Renal cortex interstitium (tissue), 11 donors: ENCODE measurements around the gene BCAP31. TPM values are rescaled to one million over a fixed set of nuclear protein-coding genes. Genes with fewer than 3 reads are reported as not detected.
"Not testable (repeated sequence)": the region's sequence is repeated elsewhere in the genome, so short reads cannot be mapped to it uniquely, and the experiment has no call there.

Source experiments
- DNase-seq, 11 donors: peaks; one replicate each; pipeline ENCODE4 v3.0.0-alpha.2; 2013; ENCODE audit warnings: low read depth in 9 of 11, low spot score in 4 of 11; ENCODE audit errors: extremely low read depth in 1 of 11
- polyA plus RNA-seq, 3 donors: library from polyadenylated mRNA; unstranded; fragments of 120-200 nt; gene quantifications; one replicate each; pipeline ENCODE4 v1.2.1, GENCODE V29; 2013; ENCODE audit not compliant: insufficient read length in 3 of 3

BCAP31 gene
- polyA plus RNA-seq, 3 donors: 182 to 189 (median 189) TPM

DNA sequence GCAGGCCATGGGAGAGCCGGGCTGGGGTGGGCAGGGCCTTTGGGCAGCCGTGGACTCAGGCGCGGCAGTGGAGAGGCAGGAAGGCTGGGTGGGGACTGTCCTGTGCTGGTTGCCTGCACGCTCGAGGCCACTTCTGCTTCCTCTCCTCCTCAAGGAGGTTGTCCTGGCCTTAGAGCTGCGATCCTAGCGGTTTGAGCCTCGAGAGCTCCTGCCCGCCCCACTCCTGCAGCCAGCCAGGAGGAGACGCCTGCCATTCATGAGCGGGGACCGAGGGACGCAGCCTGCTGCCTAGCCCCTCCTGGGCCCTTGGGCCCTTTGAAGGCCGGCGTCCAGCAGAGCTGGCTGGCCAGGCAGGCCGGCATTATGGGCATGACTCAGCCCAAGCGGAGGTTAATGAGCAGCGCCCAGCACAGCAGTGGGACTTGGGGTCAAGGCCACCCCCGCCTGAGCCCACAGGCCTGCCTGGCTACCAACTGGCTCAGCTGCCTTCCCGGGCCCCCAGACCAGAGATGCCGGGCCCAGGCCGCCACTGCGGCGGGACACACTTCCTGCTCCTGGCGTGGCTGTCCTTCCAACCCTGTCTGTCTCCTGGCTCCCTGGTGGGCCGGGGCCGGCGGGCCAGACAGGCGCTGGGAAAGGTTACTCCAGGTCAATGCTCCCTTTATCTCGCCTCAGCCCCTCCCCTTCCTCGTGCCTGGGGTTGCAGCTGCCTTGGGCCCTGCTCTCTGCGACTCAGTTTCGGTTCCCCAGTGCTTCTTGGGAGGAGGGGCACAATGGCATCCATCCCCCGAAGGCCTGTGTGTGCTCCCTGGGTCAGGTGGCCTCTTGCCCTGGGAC lies 2.3 kb upstream of the BCAP31 start:
- no peak for DNase-seq

DNA sequence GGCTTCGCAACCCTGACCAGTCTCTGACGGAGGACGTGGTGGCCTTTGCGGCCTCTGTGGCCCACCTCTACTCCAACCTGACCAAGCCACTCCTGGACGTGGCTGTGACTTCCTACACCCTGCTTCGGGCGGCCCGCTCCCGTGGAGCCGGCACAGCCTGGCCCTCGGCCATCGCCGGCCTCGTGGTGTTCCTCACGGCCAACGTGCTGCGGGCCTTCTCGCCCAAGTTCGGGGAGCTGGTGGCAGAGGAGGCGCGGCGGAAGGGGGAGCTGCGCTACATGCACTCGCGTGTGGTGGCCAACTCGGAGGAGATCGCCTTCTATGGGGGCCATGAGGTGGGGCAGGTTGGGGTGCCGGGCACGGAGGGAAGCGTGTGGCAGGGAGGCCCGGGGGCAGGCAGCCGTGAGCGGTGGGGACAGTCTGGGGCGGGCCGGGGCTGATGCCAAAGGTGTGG lies 1.7 kb upstream of the BCAP31 start:
- no peak for DNase-seq

DNA sequence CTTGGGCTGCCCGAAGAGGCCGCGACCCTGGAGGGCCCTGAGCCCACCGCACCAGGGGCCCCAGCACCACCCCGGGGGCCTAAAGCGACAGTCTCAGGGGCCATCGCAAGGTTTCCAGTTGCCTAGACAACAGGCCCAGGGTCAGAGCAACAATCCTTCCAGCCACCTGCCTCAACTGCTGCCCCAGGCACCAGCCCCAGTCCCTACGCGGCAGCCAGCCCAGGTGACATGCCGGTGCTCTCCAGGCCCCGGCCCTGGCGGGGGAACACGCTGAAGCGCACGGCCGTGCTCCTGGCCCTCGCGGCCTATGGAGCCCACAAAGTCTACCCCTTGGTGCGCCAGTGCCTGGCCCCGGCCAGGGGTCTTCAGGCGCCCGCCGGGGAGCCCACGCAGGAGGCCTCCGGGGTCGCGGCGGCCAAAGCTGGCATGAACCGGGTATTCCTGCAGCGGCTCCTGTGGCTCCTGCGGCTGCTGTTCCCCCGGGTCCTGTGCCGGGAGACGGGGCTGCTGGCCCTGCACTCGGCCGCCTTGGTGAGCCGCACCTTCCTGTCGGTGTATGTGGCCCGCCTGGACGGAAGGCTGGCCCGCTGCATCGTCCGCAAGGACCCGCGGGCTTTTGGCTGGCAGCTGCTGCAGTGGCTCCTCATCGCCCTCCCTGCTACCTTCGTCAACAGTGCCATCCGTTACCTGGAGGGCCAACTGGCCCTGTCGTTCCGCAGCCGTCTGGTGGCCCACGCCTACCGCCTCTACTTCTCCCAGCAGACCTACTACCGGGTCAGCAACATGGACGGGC lies 1.0 kb upstream of the BCAP31 start:
- DNase-seq: no peak

DNA sequence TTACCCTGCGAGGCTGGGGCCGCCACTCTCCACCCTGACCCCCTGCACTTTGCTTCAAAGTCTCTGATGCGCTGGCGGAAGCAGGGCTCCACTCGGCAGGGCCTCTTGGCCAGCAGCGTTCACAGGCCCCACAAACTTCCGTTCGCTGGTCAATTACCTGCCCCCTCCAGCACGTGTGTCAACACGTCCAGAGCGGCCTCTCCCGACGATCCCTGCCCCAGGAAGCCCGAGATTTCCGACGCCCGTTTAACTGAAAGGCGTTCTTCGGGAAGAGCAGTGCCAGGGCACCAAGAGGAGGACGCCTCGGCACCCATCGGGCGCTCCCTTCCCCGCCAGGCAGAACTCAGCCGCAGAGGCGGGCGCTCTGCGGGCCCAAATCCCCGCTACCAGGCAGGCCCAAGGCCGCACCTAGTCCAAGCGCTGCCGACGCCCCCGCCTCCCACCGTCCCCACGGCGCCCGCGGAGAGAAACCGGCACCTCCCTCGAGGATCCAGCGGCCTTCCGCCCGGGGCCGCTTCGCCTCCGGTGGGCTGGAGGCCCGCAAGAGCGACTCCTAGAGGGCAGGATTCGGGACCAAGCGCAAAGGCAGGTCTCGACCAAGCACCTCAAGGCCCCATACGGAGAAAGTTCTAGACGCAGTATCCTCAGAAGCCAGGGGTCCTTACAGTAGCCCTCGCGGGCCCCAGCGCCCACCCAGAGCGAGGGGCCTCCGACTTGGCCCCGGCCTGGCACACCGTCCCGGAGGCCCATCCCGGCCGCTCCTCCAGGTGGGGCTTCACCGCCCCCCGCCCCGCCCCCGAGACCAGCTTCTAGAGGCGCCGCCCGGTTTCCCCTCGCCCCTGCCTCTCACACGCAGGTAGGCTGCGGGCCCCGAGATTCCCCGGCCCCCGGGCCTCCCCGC lies 586 bp downstream of the BCAP31 start:
- peak in 1 of 11 donors; percentile 23 for DNase-seq

DNA sequence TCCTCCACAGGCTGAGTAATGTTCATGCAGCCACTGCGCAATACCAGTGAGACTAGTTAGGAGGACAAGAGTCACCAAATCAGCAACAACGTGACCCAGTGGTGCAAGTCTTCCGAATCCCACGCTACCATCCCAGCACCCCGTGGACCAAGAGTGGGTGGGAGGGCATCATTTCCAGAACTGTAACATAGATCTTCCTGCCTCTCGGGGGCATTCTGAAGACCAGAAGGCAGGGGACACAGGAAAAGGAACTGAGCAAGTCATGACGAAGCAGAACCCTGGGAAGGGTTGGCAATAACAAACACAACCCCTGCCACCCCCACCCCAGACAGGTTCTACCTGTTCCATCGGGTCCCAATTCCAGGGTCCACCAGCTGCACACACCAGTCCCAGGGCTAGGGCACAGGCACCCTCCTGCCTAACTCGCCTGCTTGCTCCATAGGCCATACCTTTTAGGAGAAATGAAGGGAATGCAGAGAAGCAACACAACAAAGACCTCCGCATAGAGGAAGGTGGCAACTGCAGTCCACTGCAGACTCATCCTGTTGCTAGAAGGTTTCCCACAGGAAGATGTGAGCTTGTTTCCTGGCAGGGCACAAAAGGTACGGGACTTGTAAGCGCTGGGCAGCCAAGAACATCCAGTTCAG lies 1.4 kb downstream of the BCAP31 start:
- DNase-seq: no peak

DNA sequence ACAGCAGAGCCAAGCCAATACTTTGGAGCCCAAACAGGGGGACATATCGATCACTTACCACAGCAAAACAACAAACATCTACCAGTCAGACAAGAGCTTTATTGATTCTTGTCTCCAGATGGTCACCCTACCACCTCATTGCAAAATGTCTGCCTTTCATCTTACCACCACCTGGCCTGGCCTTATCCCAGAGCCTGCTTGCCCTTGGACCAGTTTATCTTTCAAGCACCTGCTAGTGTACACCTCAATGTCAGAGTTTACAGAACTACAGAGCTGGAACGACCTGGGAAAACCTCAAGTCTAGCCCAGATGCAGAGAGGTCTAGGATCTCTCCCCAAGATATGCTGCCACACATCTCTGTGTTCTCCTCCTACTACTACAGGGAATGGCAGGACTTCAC lies 4.5 kb downstream of the BCAP31 start:
- DNase-seq: no peak

DNA sequence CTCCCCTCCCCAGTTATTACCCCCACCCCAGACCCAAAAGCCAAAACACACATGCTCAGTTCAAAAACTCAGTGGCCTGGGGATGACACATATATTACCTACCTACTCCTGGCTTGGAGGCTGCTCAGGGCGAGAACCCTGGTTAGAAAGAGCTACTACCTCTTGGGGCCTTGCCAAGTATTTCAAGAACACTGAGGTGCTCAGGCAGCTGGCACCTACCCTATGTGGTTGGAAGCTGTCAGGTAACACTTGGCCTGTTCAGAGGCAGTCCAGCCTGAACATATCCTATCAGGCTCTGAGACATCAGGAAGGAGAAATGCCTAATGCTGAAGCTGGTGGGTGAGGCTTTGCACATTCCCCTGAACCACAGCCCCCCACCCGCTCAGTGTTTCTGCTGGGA lies 4.9 kb downstream of the BCAP31 start:
- DNase-seq: no peak

DNA sequence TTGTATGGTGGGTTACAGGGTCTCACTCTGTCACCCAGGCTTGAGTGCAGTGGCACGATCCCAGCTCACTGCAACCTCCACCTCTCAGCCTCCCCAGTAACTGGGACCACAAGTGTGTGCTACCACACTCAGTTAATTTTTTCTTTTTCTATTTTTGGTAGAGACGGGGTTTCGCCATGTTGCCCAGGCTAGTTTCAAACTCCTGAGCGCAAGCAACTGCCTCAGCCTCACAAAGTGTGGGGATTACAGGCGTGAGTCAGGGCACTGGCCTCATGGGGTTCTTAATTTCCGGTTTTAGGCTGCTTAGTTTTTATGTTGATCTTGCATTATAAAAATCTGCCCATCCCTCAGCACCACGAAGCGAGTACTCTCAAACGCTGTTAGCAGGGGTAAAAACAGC lies 6.7 kb downstream of the BCAP31 start:
- no peak for DNase-seq

DNA sequence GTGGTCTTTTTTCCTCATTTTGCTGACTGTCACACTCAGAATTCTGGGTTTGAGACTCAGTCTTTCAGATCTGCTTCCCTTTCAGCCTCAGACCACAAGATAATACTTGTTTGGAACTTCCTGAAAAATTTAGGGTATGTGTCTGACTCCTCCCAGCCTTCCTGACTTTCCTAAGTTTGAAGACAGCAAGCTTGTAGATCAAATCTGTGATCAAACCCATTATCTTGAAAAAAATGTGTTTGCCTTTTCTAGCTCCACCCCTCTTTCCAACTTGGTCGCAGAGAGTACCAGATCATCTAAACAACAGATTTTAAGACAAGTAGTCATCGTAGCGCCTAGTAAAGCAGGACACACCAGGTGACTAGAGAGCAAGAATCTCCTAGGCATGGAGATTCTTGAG lies 9.9 kb downstream of the BCAP31 start:
- DNase-seq: no peak

DNA sequence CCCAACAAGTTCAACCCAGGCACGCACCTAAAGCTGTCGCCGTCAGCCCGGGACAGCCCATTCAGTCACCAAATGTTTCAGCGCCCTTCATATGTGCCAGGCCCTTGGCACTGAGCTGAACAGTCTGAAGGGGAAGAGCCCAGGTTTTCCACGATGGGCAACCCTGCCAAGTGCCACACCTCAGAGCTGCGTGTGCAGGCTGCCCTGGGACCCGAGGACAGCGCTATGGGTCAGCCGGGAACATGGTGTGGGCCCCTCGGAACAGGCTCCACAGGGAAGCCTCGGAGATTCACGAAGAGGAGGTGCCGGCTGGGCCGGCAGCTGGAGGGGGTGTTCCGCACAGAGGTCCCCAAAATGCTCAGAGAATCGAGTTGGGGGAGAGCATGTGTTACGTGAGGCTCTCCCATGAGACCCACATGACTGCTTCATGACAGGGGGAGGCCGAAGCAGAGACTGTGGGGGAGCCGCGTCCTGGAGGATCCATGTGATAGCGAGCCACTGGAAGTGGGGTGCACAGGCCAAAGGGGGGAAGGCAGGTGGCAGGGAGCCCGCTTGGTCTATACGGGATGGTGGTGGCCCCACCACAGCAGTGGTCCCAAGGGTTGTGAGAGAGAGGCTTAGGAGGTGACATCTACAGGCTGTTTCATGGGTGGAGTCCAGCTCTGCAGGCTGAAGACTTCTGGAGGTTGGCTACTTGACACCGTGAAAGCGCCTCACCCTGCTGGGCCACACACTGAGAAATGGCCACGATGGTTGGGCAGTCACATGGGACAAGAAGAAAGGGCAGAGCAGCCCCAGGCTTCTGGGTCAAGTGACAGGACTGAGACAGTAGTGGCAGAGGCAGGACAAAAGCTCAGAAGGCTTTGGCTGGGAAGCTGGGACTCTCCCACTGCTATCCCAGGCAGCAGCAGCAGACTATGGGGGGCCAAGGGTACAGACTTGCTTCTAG lies 14.2 kb downstream of the BCAP31 start:
- no peak for DNase-seq

DNA sequence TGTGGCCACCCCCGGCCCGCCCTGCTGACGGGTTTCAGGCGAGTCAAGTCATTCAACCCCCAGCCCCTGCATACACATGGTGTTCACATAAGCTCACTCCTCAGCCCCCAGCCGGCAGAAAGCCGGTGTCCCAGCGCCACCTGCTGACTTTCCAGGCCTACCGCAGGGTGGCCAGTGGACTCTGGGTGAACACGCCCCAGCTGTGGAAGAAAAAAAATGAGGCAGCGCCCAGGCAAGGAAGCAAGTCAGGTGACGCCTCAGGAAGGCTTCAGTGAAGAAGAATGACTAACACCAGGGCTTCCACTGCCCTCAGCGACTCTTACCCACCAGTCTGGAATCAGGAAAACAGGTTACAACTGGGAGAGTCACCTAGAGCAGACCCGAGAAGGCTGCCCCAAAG lies 15.8 kb downstream of the BCAP31 start:
- DNase-seq: peak in 2 of 11 donors; percentile 58 to 68

DNA sequence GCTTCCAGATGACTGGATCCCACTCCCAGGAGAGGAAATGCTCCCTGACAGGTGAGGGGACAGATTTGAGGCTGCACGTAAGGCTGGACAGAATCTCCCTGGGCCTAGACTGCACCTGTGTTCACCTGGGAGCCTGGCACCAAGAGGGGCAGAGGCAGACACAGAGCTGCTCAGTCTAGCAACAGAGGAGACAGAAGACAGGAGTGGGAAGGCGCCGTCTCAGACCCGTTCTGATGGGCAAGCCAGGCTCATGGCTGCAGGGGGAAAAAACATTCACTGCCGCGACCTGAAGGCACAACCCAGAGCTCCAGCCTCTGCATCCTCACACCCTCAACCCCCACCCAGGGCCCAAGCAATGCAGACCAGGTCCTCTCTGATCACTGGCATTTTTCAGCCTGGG lies 16.8 kb downstream of the BCAP31 start:
- no peak for DNase-seq

DNA sequence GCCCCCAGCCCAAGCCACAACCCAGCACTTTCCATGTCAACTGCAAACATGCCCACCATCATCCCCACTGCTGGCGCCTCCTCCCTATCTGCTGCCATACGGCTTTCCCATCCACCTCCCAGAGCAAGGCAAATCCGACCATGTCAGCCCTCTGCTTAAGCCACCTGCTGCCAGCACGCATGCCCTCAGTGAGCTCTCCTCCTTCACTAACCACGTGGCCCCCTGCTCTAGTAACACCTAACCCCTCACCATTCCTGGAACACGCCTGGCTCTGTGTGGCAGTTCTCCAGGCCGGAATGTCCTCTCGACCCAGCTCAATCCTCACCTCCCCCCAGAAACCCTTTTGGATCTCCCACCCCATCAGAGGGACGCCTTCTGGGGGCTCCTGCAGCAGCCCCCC lies 17.4 kb downstream of the BCAP31 start:
- no peak for DNase-seq

DNA sequence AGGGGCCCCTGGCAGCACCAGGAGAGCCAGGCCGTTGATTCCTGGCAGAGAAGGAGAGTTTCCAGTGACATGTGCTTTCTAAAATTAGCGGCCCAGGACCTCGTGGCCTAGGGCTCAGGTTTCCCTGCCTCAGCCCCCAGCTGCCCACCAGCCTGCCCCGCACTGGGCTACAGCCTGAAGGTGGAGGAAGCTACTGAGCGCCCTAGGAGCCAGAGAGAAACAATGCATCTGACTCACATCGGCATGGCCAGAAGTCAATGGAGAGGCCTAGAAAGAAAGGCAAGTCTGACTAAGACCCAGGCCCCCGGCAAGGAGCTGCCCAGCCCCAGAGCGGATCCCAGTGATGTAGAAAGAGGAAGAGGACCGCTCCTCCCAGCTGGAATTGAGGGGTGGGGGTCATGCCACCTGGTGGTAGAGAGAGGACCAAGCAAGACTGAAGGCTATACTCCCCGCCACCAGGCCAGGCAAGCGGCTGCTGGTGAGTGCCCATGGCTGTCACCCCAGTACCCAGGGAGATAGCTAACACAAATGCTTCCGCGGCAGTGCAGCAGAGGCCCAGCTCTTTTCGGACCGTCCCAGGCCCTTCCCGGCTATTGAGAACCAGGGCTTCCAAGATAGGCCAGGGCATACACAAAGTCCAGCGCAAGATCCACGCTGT lies 18.7 kb downstream of the BCAP31 start:
- not testable (repeated sequence) for DNase-seq

DNA sequence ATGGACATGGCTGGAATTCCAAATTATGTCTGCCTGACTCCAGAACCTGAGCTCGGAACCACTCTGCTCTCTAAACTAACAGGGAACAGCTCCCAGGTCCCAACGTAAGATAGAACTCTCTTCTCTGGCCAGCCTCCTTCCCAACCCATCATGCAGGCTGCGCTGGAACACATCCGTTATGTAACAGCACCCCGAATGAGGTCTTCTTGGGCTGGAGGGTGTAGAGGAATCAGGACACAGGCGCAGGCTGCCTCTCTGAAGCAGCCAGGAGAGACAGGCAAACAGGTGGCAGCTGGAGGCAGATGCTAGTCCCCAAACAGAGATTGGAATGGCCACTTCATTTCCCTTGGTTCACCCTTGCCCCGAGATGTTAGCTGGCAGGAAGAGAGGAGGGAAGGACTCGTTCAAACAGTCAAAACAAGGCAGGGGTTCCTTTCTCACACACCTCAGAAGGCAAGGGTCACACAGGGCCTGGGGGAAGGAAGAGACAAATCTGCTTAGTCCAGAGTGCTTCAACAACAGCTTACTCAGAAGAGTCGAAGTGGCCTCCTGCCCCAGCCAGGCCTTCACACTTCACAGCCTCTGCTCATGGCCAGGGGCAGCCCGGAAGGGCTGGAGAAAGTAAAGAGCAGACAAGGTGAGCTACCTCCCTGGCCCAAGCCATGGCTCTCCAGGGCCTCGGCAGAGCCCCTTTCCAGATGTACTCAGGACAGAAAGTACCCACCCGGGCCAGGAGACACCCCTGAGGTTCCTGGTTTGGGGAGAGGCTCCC lies 19.4 kb downstream of the BCAP31 start:
- not testable (repeated sequence) for DNase-seq

DNA sequence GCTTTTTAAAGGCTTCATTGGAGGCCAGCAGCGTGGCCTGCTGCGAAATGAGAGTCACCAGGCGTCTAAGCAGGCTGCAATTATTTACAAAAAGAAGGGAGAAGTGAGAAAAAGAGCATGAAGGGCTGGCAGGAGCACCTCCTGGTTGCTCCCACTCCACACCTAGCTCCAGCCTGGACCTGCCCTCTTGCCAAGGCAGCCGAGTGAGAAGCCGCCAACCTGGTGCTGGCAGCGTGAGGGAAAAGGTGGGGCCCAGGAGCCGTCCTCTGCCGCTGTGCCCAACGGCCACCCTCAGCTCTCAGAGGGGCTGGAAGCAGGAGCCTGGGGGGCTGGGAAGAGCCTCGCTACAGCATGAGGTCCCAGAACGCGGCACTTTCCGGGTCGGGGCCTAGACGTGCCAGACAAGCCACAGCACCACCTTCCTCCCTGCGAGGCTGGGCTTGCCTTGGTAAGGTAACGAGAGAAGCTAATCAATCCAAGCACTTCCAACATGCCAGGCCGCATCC lies 20.1 kb downstream of the BCAP31 start:
- no peak for DNase-seq

DNA sequence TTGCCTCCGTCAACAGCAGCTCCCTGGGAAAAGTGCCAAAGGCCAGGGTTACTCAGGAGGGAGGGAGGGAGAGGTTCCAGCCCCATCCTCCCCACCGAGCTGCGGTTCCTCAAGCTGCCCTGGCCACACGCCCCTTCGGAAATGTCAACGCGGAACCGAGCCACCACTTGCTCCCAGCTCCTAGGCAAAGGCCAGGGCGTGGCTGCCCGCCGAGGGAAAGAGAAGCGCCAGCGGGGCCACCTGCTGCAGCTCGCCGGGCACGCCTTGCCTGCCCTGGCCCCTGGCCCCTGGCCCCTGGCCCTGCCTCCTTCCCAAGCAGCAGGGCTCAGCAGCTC lies 21.2 kb downstream of the BCAP31 start:
- DNase-seq: no peak
